DLD1 (cell line): Measurements from ENCODE around the gene VASH1.

Source experiments
- in situ Hi-C: cut with HindIII; loops from 2 replicates; pipeline ENCODE4 v1.10.0; 2017; ENCODE audit warnings: low sequenced_read_pairs

The VASH1 gene

DNA sequence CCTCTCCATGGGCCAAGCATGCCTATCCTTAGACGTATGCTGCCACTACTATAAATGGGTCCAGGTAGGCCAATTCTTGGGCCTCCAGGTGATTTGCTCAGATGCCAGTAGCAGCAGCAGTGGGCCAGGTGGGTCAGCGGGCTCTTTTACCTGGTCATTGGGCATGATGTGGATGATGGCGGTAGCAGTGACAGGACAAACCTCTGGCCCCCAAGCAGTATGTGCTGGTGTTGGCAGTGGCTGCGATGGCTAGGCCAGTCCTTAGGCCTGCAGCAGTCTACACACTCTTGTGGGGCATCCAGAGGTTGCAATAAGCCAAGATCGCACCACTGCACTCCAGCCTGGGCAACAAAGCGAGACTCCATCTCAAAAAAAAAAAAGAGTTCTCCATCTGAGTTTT lies 19.1 kb upstream of the VASH1 start:
- in situ Hi-C loops, result no loop called here

DNA sequence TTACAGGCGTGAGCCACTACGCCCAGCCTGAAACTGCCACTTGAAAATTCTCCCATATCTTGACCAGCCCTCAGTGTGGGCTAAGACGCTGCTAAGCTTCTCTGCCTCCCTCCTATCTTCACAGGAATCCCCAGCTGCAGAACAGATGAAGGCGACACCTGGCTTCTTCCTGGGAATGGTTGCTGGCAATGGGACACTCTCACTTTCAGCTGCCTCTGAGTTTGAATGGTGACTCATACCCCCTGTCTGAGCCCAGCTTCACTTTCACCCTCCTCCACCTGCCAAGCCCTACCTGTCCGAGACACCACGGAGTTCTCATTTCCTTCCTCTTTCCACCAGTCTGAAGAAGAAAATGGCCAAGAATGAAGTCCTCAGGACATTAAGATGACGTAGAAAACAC lies 18.3 kb upstream of the VASH1 start:
- in situ Hi-C loops, result no loop called here

DNA sequence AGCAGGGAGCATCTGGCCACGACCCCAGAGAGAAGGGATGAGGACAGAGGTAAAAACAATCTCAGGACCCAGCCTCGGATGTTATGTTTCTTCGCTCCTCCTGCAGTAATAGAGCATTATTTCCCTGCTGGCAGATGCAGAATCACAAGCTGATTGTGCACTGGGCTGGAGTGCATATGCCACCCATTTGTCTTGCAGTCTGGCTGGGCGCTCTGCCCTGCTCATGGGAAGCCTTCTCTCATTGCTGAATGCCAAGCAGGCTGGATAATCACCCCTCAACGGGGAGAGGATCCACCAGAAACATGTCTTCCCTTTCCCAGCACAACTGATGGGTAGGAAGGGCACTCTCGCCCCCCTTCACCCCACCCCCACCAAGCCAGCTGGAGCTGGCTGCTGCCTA lies 8.5 kb upstream of the VASH1 start:
- in situ Hi-C loops, result no loop called here

DNA sequence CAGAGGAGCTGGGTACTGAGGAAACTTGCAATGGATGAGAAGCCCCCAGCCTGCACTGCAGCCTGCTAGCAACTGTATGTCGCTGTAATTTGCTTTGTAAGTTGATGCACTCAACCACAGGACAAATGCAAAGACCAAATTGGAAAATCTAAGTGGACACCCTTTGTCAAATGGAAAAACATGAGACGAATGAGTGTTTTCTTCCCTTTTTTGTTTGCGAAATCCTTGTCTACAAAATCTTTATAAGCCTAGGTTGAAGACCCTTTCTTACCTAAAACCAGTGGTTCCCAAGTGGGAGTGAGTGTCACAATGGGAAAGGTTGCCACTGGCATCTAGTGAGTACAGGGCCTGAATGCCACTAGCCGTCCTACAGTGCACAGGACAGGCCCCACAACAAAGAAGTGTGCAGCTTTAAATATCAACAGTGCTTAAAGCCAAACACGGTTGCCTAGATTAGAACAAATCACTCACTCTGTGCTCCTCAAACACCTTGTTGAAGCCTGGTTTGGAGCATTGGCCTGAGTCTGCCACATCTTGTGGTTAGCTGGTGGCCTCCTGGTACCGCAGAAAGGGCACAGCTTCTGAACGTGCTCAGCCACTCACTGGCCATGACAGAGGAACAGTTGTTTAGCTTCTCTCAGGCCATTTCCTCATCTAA lies 7.6 kb upstream of the VASH1 start:
- in situ Hi-C loops, result no loop called here

DNA sequence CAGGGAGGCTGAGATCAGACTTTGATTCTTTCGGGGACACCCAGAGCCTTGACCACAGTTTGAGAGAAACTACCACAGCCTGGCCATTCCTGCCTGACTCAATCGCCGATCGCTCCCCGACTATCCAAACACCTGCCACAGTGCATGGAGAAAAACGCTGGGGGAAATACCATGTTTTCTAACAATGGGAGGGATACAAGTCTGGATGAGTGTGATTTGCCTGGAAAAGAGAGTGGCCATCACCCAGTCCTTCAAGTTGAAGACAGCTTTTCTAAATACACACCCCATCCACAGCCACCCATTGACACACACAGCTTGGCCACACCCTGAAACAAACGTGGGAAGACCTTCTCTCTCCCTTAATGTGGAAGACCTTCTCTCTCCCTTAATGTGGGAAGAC lies 6.7 kb upstream of the VASH1 start:
- in situ Hi-C loops, result no loop called here

DNA sequence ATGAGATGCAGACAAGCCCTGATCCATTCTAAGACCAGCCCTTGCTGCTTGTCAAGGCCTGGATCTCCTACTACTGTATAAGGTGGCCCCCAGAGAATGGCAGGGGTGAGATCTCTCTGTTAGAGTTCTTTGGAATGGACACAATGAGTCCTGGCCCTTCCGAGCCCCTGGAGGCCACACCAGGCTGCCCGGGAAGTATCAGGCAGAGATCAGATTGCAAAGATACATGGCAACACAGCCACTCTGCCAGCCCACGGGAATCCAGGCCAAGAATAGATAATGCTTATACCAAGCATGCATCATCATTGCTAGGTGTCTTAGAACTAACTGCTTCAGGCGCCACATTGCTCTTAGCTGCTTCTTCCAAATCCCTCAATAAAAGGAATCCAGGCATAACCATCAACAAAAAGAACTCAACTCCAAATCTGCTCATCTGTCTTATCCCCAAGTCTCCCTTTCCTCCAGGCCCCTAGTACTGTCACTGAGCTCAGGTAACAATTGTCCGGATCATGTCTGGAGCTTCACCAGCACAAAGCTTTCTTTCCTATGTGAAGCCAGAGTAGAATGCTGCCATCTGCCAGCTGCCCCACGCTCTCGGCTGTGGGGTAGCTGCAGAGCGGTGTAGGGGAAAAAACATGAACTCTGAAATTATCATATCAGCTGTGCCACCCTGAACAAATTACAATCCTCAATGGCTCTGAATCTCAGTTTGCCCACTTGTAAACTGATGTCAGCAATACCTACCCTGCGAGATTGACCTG lies 5.5 kb upstream of the VASH1 start:
- in situ Hi-C loops, result no loop called here

DNA sequence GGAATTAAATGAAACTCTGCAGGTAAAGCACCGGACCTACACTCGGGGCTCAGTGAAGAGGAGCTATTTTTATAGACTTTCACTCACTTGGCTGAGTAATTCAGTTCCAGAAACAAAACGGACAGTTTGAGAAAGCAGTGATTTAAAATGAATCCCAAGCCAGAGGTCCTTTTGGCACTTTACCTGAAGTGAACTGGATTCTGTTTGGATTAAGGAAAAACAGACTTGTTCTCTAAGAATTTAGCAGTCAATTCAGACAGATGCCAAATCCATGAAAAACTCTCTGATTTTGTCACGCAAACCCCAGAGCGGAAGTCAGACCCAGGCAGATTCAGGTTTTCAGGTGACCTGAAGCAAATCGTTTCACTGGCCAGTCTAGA lies 4.9 kb upstream of the VASH1 start:
- in situ Hi-C loops, result no loop called here

DNA sequence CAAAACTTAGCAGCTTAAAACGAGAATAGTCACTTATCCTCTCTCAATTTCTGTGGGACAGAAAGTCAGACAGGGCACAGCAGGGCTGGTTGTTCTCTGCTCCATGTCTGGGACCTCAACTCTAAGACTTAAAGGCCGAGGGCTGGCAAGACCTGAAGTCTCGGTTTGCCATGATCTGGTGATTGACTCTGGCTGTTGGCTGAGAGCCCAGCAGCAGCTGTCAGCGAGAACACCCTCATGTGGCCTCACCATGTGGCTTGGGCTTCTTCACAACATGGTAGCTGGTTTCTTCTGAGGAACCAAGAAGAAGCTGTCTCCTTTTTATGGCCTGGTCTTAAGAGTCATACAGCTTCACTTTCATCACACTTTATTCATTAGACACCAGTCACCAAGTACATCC lies 1.7 kb upstream of the VASH1 start:
- in situ Hi-C loops, result no loop called here

DNA sequence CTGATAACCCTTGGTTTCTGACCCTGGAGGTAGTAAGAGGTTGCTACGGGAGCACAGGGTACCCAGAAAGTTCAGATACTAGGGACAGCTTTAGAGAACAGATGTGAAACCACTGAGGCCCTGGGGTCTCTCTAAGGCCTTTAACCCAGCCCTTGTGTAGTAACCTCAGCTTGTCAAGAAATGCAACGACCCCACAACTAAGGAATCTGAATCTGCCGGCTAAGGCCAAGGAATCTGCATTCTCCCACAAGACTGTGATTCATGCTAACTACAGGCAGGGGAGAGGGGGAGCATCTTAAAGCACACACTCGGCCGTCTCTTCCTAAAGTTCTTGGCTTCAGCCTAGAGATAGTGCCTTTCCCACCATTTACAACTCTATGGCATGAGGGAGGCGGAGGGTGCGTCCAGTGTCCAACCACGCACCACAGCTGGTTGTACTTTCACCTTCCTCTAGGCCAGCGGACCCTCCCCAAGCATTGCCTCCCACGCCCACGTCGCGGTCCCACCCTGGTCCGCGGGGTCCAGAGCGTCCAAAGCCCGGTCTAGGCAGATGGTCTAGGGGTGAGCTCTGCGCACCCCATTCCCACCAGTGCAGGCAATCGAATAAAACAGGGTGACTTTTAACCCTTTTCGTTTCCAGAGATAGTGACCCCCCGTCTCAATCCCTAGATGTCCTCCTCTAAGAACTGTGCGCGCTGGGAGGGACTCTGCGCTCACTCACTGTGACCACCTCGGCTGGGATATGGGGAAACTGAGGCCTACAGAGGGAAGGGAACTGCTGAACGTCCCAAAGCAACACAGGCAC lies 735 bp upstream of the VASH1 start:
- in situ Hi-C loops, result no loop called here

DNA sequence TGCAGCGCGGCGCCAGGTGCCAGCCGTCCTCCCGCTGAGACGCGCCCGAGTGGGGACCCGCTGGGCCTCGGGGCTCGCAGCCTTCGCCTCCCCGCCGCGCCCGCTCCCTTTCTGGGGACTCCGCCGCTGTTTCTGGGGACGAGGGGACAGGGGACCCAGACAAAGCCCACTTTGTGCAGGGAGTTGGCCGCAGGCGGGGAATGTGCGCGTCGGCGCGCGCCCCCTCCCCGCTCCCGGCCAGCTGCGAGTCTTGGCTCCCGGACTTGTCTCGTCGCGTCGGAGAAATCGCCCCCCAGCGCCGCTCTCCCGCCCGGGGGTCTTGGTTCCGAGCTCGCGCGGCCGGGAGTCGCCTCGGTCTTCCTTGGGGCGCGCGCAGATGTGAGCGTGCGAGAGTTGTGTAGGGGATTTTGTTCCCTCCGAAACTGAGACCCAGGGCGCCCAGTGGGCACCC lies 717 bp downstream of the VASH1 start:
- in situ Hi-C loops, result no loop called here

DNA sequence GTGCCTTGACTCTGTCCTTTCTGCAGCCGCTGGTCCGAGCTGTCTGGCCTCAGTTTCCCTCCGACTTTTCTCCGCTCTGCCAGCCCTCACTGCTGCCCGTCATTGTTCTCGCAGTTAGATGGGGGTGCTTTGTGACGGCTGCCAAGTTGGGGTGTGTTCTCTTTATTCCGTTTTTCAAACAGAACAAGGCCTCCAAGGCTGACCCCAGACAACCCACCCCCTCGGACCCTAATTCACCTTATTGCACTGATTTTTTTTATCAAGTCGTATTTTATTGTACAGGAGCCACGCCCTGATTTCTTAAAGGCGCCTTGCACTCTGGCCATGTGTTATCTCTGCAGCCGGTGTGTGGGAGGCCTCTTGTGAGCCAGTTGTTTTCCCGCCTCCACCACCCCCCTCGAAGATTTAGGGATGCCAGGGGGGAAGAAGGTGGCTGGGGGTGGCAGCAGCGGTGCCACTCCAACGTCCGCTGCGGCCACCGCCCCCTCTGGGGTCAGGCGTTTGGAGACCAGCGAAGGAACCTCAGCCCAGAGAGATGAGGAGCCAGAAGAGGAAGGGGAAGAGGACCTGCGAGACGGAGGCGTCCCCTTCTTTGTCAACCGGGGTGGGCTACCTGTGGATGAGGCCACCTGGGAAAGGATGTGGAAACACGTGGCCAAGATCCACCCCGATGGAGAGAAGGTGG lies 1.3 kb downstream of the VASH1 start:
- in situ Hi-C loops, result no loop called here

DNA sequence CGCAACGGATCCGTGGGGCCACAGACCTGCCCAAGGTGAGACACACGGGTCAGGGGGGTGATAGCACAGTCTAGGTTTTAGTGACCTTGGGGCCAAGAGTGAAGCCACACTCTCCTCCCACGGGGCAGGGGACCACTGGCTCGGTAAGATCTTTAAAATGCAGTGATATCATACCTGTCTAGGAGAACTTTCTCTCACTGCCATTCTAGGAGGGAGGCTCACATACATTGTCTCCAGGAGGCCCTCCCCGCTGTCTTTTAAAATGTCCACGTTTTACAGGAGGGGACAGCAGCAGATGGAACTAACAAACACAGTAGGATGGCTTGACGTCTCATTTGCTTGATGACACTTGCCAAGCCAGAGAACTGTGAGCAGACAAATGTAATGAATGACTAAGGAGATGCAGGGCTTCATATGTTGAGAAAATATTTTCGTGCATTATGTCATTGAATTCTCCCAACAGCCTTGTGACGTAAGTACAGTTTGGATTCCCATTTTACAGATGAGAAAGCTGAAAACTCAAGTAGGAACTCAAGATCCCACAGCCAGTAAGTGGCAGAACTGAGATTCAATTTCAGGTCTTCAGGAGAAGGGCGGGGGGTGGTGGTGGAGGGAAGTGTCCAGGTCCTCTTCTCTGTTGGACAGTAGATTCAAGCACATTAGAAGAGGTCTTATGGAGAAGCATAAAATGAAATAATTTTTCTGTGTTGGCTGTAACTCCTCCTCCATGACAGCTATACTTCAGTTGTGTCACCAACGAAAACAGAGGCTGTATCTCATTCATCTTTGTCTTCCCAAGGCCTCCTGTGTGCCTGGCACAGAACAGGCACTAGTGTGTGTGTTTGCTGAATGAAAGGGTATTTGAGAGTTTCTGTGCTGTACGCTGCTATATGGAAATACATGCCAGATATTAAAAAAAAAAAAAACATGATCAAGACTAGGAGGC lies 2.1 kb downstream of the VASH1 start:
- in situ Hi-C loops, result no loop called here

DNA sequence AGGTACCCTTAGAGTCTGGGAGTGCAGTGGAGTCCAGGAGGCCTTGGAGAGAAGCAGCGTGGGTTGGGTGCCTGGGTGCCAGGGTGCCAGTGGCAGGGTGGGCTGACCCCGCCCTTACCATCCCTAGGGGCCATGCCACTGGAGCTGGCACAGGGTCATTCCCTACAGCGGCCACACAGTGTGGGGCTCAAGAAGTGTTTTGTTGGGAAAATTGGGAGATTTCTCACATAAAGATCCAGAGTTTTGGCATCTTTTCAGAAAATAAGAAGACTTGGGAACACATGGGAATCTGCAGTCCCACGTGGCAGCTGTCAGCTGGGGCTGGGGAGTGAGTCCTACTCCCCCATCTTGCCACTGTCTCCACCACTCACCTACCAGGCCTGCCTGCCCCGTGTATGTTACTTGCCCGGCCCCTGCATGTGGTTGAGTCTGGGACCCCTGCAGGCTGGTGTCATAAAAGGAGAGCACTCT lies 4.2 kb downstream of the VASH1 start:
- in situ Hi-C loops, result no loop called here

DNA sequence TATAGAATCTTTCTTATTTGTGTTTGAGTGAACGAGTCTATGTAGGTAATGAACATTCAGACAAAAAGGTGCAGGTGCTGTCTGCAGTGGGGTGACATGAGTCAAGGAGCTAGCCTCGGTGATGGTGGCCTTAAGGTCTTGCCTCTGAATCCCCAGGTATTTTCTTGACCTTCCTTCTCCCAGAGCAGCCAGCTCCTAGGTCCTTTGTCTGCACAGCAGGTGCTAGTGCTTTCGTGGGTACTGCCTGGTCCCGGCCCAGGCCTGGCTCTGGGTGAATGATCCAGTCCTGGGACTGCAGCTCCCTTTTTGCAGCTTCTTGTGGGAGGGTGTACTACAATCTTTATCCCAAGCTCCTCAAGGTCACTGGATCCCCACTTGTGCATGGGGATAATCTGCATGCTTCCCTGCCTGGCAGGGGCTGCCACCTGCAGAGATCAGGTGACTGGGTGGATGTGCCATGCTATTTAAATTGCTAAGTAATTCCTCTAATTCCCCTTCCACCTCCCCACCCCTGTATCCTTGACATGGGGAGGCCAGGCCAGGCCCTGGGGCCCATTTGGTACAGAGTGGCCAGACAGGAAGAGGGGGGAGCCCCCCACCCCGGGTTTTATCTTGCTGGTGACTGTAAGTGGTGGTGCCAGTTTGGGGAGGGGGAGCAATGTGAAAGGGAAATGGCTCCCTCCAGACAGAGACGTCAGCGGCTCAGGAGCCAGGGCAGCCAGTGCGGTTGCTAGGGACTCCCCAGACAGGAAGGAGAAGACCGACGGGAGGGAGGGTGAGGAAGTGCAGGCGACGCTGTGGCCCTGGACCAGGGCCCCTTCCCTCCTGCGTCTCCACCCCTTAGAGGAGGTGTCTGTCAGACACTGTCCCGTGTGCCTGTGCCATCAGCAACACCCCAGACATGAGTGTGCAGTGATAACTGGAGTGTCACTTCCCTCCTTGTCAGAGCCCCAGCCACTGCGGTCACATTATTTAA lies 6.7 kb downstream of the VASH1 start:
- in situ Hi-C loops, result no loop called here

DNA sequence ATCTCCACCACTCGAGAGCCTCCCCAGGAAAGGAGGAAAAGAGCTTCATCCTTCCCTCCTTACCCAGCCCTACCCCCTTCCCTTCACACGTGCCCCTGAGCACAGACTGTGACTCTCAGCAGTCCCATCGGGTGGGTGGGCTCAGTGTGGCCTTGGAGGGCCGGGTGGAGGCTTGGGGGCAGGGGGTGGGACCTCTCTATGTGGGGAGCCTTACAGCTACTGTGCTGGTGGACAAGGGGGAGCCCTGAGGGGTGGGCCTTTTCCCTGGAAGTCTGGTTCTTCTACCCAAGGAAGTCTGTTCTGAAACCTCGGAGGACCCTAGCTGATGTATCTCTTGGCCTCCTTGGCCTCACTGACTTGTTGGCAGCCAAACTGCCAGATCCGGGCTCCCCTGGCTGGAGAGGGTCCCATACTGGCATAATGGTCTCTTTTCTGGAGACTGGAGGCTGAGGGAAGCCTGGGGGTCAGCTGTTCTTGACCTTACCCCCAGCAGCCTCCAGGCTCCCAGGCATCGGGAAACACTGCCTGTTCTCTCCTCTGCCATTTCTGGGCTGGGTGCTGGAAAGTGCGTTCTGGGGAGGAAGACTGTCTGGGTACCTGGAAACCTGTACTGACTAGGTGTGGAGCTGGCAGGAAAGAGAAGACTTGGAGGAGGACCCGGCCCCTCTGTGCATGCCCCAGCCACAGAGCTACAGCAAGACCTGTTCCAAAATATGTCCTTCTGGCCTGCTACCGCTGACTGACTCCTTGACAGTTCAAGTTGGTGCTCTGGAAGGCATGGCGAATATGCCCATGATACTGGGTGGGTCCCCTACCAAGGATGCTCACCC lies 7.6 kb downstream of the VASH1 start:
- in situ Hi-C loops, result no loop called here

DNA sequence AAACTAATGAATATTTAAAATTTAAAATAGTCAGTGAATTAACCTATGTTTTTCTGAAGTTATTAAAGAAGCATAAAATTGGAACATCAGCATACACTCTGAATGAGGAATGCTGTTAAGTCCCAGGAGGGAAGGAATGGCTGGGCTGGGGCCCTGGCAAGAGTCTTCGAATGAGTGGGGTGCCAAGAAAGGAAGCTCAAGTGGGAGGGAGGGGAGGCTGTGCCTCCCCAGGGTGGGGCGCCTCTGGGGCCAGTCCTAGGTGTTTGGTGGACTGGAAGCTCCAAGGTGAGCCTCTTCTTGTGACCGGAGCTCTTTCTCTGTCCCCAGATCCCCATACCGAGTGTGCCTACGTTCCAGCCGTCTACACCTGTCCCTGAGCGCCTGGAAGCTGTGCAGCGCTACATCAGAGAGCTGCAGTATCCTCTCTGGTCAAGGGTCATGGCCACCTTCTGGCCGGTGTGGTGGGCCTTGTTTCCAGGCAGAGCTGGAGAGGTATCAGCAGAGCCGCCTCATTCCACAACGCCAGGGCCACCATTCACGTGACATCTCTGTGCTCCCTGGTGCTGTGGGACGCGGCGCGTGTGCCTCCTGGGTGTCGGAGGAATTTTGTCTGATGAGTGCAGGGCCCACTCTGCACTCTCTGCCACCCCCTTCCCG lies 8.5 kb downstream of the VASH1 start:
- in situ Hi-C loops, result no loop called here
